HFFc6 (cell line): ENCODE results near the gene PIP4K2C. TPM values are rescaled to one million over a fixed set of nuclear protein-coding genes. Genes with fewer than 3 reads are reported as not detected.
A peak's percentile ranks its signal among the peaks of the same experiment; 100 is the strongest.

ENCODE experiments used
- DNase-seq: peaks from one replicate; pipeline ENCODE4 v3.0.0-alpha.2; 2018
- H3K27ac Mint-ChIP-seq: 2 replicates; pipeline ENCODE4 v1.8.0; 2020; ENCODE audit warnings: mild to moderate bottlenecking, mixed read lengths
- H3K27me3 Mint-ChIP-seq: 2 replicates; pipeline ENCODE4 v1.8.0; 2021; ENCODE audit warnings: mild to moderate bottlenecking, moderate library complexity, mixed read lengths; ENCODE audit not compliant: insufficient read depth
- H3K36me3 Mint-ChIP-seq: 2 replicates; pipeline ENCODE4 v1.8.0; 2021; ENCODE audit warnings: low read depth, mixed read lengths
- H3K4me1 Mint-ChIP-seq: 2 replicates; pipeline ENCODE4 v1.8.0; 2020; ENCODE audit warnings: low read depth, mixed read lengths
- H3K4me3 Mint-ChIP-seq: 2 replicates; pipeline ENCODE4 v1.8.0; 2020; ENCODE audit warnings: mild to moderate bottlenecking, moderate library complexity, mixed read lengths
- H3K9me3 Mint-ChIP-seq: 2 replicates; pipeline ENCODE4 v1.8.0; 2020; ENCODE audit warnings: mild to moderate bottlenecking, mixed read lengths
- CTCF ChIP-seq: fragments of 200-600 bp; sonication (generic); IDR thresholded peaks from 2 replicates; pipeline ENCODE4 v1.5.0; 2021; ENCODE audit warnings: antibody characterized with exemption, mild to moderate bottlenecking
- total RNA-seq, 6 experiments: library from RNA; stranded (reverse); fragmentation: NEBNext Ultra II Directional; extraction: Animal tissue kit (Norgen Biotek cat#: 25700); gene quantifications; 2 replicates in 1 of 6; 3 replicates in 5 of 6; pipeline ENCODE4 v1.2.3, GENCODE V29; 2021

PIP4K2C gene
- total RNA-seq, 6 experiments from 2014 or later = 21.1 to 33.1 (median 24.3) TPM

DNA sequence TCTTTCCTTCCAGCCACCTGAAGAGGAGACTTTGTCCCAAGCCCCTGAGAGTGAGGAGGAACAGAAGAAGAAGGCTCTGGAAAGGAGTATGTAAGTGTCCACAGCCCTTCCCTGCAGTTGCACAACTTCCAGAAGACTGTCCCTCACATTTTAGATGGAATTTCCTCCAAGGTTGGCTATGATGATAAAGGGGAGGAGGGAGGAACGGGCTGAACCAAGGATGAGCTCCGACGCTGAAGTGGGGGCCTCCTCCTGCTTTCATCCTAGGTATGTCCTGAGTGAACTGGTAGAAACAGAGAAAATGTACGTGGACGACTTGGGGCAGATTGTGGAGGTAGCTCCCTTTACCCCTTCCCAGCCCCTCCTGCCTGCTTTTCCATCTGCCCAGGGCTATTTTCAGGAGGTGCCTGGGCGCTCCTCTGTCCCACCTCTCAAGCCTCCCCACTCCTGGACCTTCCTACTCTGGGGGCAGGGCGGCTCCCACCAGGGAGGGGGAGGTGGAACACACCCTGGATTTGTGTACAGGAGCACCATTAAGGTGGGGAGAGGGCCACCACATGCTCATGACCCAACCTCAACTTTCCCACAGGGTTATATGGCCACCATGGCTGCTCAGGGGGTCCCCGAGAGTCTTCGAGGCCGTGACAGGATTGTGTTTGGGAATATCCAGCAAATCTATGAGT lies 22.6 kb downstream of the PIP4K2C start:
- no peak for DNase-seq
- TF ChIP-seq CTCF = no peak
- peaks cover 13% of the 10 kb centered on the region for H3K36me3 Mint-ChIP-seq
- H3K9me3 Mint-ChIP-seq = no peaks in the 10 kb centered on the region
- H3K4me1 Mint-ChIP-seq = peaks cover 20% of the 10 kb centered on the region
- H3K4me3 Mint-ChIP-seq = no peak overlapping the region
- H3K27ac Mint-ChIP-seq = no peak overlapping the region
- H3K27me3 Mint-ChIP-seq = peaks cover 3% of the 10 kb centered on the region; the same call in 1 of the 2 replicates

GRCh38 chr12:57614178-57614947 lies 23.4 kb downstream of the PIP4K2C start:
- Mint-ChIP-seq H3K4me1 (peaks cover 20% of the 10 kb centered on the region), H3K9me3 (no peaks in the 10 kb centered on the region), H3K36me3 (peaks cover 13% of the 10 kb centered on the region), H3K27me3 (peaks cover 6% of the 10 kb centered on the region; the same call in 1 of the 2 replicates), H3K27ac (no peak overlapping the region), H3K4me3 (no peak overlapping the region)
- DNase-seq = no peak
- no peak for TF ChIP-seq CTCF

GRCh38 chr12:57614948-57615500 lies 24.0 kb downstream of the PIP4K2C start:
- no peak for TF ChIP-seq CTCF
- peaks cover 13% of the 10 kb centered on the region for H3K36me3 Mint-ChIP-seq
- peaks cover 20% of the 10 kb centered on the region for H3K4me1 Mint-ChIP-seq
- DNase-seq = no peak
- H3K27me3 Mint-ChIP-seq = peaks cover 6% of the 10 kb centered on the region; the same call in 1 of the 2 replicates
- H3K4me3 Mint-ChIP-seq = no peak overlapping the region
- no peaks in the 10 kb centered on the region for H3K9me3 Mint-ChIP-seq
- no peak overlapping the region for H3K27ac Mint-ChIP-seq

GRCh38 chr12:57615637-57616036 lies 24.6 kb downstream of the PIP4K2C start:
- no peak for TF ChIP-seq CTCF
- no peaks in the 10 kb centered on the region for H3K9me3 Mint-ChIP-seq
- H3K36me3 Mint-ChIP-seq = peaks cover 13% of the 10 kb centered on the region
- H3K27ac Mint-ChIP-seq = no peak overlapping the region
- H3K4me3 Mint-ChIP-seq = no peak overlapping the region
- DNase-seq = no peak
- H3K27me3 Mint-ChIP-seq = peaks cover 5% of the 10 kb centered on the region
- H3K4me1 Mint-ChIP-seq = peaks cover 15% of the 10 kb centered on the region

- DNase-seq = peak; percentile 55
- Mint-ChIP-seq H3K27ac (no peak overlapping the region), H3K4me1 (peaks cover 15% of the 10 kb centered on the region), H3K36me3 (peaks cover 13% of the 10 kb centered on the region), H3K4me3 (no peak overlapping the region), H3K9me3 (no peaks in the 10 kb centered on the region), H3K27me3 (peaks cover 5% of the 10 kb centered on the region)
- no peak for TF ChIP-seq CTCF
Measured at GRCh38 chr12:57616383-57617101, 25.6 kb downstream of the PIP4K2C start.
